H1 (cell line): Measurements from ENCODE around the gene MYOG. TPM values are rescaled to one million over a fixed set of nuclear protein-coding genes. Genes with fewer than 3 reads are reported as not detected.

Experiments used
- CHD1 ChIP-seq: IDR thresholded peaks from 2 replicates; pipeline ENCODE4 v1.6.1; 2012; ENCODE audit warnings: low read depth, low read length, improper control_type of control experiment
- CHD7 ChIP-seq: fragments of 300-600 bp; sonication (generic); IDR thresholded peaks from 2 replicates; pipeline ENCODE4 v1.7.1; 2012; ENCODE audit warnings: low read length, moderate library complexity, mild to moderate bottlenecking, inconsistent platforms; ENCODE audit not compliant: insufficient replicate concordance
- POU5F1 ChIP-seq: IDR thresholded peaks from 2 replicates; pipeline ENCODE4 v1.6.1; 2011; ENCODE audit warnings: low read depth, mild to moderate bottlenecking, low read length, moderate library complexity
- RAD21 ChIP-seq, 2 experiments: IDR thresholded peaks in 1 of 2; conservative IDR thresholded peaks in 1 of 2; 2 replicates each; pipeline ENCODE4 v1.6.1; 2011; ENCODE audit warnings: low read depth in 2 of 2, low read length in 2 of 2, improper control_type of control experiment in 1 of 2, inconsistent platforms in 1 of 2, mild to moderate bottlenecking in 1 of 2, moderate library complexity in 1 of 2
- TEAD4 ChIP-seq: IDR thresholded peaks from 2 replicates; pipeline ENCODE4 v1.6.1; 2012; ENCODE audit warnings: low read depth, low read length, inconsistent platforms, mixed read lengths
- polyA plus RNA-seq, 7 experiments: library from polyadenylated mRNA; depleted of rRNA in 3 of 7; stranded (reverse) in 5 of 7; unstranded in 2 of 7; fragments of >200 nt in 5 of 7; fragments of 200-250 nt in 2 of 7; gene quantifications; 1 replicate in 5 of 7; 2 replicates in 1 of 7; 4 replicates in 1 of 7; pipeline versions ENCODE4 v1.2.1 to v1.2.3, GENCODE V29; 2011 to 2013; ENCODE audit warnings: missing spikeins in 2 of 7, mixed read lengths in 2 of 7
- total RNA-seq: library from RNA; stranded (reverse); fragmentation: NEBNext Ultra II Directional; extraction: Animal tissue kit (Norgen Biotek cat#: 25700); gene quantifications from 2 replicates; pipeline ENCODE4 v1.2.1, GENCODE V29; 2021

MYOG gene
- total and polyA plus RNA-seq, 2 of the 8 experiments (the other 6 are each of a cell fraction or from before 2014, with no cell fraction given), result not detected

GRCh38 chr1:203044546-203045250, 41.1 kb downstream of the MYOG start (continued):
- TF ChIP-seq CHD7 (no peak), POU5F1 (no peak), CHD1 (no peak), TEAD4 (no peak), RAD21 (IDR thresholded peaks at IDR 0.05 in 1 of 2, conservative IDR thresholded peaks at IDR 0.05 in 1 of 2; ENCODE audit: low read depth in 2 of 2, low read length in 2 of 2) (no peak)
